Activated naive CD4-positive, alpha-beta T cell treated with Interleukin-2 at 50 U/mL for 16 hours (primary cell): ENCODE measurements around the gene MED13.

Experiments used
- DNase-seq: peaks from one replicate; pipeline ENCODE4 v3.0.0-alpha.2; 2020

Gene MED13, protein sequence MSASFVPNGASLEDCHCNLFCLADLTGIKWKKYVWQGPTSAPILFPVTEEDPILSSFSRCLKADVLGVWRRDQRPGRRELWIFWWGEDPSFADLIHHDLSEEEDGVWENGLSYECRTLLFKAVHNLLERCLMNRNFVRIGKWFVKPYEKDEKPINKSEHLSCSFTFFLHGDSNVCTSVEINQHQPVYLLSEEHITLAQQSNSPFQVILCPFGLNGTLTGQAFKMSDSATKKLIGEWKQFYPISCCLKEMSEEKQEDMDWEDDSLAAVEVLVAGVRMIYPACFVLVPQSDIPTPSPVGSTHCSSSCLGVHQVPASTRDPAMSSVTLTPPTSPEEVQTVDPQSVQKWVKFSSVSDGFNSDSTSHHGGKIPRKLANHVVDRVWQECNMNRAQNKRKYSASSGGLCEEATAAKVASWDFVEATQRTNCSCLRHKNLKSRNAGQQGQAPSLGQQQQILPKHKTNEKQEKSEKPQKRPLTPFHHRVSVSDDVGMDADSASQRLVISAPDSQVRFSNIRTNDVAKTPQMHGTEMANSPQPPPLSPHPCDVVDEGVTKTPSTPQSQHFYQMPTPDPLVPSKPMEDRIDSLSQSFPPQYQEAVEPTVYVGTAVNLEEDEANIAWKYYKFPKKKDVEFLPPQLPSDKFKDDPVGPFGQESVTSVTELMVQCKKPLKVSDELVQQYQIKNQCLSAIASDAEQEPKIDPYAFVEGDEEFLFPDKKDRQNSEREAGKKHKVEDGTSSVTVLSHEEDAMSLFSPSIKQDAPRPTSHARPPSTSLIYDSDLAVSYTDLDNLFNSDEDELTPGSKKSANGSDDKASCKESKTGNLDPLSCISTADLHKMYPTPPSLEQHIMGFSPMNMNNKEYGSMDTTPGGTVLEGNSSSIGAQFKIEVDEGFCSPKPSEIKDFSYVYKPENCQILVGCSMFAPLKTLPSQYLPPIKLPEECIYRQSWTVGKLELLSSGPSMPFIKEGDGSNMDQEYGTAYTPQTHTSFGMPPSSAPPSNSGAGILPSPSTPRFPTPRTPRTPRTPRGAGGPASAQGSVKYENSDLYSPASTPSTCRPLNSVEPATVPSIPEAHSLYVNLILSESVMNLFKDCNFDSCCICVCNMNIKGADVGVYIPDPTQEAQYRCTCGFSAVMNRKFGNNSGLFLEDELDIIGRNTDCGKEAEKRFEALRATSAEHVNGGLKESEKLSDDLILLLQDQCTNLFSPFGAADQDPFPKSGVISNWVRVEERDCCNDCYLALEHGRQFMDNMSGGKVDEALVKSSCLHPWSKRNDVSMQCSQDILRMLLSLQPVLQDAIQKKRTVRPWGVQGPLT (N-terminal part only)

DNA sequence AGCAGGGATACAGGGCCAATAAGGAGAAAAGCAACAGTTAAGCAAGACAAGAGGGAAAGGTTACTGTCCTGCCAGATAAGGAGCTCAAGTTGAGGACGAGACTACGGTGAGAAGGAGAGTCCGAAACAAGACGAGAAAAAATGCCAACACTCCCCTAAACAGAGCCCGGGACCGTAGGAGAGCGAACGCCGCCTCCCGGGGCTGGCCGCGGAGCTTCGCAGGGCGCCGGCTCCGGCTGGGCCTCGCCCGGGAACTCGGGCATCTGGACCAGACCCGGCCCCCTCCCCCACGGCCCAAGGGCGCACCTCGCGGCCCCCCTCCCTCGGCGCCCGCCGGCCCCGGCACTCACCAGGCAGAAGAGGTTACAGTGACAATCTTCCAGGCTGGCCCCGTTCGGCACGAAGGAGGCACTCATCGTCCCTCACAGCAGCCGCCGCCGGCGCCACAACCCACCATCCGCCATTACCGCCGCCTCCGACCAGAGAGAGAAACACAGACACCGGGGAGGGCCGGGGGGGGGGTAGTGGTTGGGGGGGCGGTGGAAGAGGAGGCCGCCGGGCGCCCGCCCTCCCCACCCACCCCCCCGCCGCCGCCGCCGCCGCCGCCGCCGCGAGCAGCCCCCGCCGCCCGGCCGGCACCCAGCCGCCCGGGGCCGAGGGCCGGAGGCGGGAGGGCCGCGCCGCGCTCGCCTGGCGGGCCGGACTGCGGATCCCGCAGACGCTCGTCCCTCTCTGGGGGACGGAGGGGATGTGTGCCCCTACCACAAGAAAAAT is at the start of gene MED13:
TSS of gene MED13 (minus strand) at position 488 of the 773 bp plus-strand sequence. CDS start at position 415, 73 bp downstream.
- peak; percentile 66 for DNase-seq

DNA sequence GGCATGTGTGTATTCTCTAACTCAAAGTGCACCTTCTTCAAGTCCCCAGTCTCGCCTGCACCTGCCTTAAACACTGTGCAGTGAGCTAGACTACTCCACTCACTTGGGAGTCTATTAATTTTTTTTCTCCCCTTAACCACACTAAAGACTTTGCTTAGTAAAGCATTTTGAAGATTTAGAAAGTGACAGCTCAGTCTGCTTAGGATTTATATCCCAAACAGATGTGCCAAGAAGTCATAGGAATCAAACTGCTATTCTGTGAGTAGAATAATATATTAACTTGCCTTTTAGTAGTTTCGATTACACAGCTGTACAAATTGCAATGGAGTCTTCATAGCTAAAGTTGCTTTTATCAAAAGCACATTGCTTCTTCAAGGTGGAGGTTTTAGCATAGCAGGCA is 47.2 kb upstream of the MED13 start:
- DNase-seq, result no peak

DNA sequence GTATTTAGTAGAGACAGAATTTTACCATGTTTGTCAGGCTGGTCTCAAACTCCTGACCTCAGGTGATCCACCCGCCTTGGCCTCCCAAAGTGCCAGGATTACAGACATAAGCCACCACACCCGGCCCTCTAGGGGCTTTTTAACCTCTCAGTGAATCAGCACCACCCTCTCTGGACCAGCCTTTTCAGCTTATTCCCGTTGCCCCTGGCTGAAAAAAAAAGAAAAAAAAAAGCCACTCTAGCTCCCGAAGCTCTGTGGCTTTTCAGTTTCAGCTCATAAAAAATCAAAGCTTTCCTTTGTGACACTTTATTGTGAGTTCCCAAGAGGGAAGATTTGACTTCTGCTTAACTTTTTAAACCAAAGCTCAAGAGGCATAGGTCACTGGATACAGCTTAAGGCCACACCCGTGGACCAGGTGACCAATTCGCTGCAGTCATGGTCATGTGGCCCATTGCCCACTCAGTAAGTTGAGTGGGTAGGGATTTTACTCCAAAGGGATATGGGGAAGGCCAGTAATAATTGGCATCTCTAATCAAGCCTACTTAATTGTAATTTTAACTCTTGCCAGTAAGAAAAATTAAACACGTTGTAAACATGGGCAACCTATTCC is 46.6 kb upstream of the MED13 start:
- no peak for DNase-seq

DNA sequence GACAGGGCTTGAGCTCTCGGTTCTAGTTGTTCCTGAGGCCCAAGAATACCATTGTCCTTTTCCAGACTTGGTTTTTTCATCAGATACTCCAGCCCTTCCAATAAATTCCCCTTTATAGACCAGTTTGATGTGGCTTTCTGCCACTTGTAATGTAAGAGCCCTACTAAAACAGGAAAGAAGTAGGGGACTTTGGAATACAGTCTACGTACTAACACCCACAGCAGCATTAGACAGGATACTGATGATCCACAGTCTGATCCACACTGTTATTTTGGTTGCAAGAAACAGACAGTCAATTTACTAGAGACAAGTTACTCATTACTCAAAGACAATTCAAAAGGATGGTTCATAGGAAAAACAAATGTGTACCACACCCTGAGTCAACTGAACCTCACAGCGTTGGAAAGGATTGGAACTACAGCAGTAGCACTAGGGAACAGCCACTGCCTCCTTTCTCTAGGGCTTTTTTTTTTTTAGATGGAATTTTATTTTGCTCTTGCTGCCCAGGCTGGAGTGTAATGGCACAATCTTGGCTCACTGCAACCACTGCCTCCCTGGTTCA is 45.9 kb upstream of the MED13 start:
- DNase-seq, result no peak

DNA sequence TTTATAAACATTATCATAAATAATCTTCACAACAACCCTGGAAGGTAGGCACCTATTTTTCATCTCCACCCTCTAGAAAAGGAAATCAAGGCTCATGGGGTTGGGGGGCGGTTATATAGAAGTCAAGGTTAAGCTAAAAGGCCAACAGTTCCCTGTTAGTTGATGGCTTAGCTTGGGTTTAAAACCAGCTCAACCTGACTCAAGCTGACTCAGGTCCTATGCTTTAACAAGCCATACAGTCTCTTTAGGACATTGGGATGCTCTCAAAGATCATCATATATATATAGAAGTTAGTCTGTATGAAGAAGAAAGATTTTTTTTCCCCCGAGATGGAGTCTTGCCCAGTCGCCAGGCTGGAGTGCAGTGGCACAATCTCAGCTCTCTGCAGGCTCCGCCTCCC is 44.8 kb upstream of the MED13 start:
- no peak for DNase-seq

DNA sequence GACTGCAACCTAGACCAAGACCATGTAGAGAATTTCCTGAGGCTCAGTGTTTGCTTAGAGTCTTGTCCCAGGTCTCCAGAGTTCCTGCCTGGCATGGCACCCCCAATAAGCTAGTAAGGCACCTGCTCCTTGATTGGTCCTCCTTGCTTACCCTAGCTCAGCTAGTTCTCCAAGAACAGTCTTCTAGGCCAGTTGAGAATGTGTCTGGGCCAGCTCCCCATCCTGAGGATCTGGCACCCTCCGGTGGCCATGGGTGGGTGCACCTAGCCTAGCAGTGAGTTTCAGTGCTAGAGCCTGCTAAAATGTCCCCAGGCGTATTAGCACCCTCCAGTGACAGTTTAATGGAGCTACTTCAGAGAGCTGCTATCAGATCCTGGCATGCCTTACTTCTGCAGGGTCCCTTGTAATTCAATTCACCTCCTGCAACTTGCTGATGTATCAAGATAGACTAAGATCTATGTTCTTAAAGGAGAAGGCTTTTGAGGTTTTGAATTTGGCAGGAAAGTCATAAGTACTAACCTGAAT is 44.4 kb upstream of the MED13 start:
- DNase-seq, result peak; percentile 36

DNA sequence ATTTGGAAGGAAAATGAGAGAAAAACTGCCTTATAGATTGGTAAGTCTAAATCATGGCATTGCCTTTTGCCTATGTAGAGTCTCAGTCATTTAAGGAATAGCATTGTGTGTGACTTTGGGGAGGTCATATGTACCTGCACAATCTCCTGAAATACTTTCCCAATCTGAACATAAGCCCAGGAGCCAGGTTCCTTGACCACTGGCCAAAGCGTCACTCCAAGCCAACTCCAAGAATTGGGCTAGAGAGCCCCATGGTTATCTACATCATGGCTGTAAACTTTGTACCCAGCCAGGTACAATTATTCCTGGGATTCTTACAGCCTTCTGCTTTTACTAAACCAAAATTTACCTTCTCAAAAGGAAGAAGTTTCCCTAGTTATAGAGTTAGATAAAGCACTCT is 40.8 kb upstream of the MED13 start:
- no peak for DNase-seq

DNA sequence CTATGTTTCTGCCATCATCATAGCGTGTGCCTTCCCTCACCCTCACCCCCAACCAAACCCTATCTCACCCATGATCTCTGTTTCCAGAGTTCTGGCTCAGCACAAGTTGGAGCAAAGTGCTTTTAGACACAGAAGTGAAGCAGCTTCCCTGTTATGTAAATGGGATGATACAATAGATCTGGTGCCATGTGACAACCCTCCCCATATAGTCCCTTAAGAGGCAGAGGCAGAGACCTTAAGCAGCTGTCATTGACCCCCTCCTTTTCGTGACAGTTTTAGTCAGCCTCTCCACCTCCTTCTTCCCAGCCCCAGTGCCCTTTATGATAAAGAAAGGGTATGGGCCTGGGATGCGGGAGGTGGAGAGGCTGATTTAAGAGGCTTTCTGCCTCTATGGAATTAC is 40.3 kb upstream of the MED13 start:
- no peak for DNase-seq

DNA sequence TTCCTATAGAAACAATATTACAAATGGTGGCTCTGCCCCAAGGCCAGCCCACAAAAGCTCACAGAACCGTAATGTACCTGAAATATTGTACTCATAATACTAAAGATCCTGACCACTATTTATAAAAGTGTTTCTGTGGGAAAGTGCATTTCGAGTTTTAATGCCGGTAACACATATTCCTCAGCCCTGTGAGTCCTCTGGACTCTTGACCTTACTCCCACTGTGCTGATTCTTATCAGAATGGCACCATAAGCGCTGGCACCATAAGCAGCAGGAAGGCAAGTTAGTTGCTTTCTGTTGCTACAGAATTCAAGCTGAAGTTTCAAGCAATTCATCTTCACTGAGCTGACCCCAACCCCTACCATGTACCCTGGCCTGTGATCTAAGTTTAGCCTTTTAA is 36.4 kb upstream of the MED13 start:
- no peak for DNase-seq

DNA sequence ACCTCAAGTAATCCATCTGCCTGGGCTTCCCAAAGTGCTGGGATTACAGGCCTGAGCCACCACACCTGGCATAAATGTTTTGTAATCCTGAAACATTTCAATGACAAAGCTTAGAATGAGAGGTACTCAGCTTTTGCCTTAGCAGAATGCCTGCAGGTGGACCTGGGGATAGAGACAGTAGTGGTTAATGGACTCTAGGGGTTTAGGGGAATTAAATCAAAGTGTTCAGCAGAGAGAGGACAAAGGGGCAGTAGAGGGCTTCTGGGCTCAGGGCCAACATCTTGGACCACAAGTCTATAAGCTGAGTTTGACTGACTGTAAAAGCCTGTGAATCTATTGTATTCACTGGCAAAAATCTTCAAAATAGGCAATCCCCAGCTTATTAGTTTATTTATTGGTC is 36.0 kb upstream of the MED13 start:
- no peak for DNase-seq

DNA sequence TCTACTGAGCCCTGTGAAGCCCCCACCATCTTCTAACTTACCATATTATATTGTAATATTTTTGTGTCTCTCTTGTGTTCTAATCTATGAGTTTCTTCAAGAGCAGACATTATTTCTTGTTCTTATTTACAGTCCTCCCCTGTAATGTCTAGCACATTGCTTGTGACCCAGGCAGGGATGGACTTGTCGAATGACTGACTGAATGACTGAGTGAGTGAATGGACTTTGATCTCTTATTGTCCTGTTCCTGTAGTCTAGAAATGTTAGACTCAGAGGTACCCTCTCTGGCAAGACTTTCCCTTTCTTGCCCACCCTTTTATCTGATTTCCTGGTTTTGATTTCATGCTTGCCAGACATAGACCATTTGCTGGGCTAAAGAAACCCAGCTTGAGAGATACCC is 35.0 kb upstream of the MED13 start:
- no peak for DNase-seq

DNA sequence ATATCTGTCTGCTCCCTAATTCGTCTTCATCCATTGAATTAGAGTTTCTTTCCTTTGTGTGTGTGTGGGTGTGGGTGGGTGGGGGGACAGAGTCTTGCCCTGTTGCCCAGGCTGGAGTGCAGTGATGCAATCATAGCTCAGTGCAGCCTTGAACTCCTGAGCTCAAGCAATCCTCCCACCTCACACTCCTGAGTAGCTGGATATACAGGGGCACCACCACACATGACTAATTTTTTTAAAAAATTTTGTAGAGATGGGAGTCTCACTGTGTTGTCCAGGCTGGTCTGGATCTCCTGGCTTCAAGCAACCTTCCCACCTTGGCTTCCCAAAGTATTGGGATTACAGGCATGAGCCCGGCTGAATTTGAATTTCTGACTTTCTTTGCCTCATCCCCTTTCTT is 34.5 kb upstream of the MED13 start:
- DNase-seq, result no peak

DNA sequence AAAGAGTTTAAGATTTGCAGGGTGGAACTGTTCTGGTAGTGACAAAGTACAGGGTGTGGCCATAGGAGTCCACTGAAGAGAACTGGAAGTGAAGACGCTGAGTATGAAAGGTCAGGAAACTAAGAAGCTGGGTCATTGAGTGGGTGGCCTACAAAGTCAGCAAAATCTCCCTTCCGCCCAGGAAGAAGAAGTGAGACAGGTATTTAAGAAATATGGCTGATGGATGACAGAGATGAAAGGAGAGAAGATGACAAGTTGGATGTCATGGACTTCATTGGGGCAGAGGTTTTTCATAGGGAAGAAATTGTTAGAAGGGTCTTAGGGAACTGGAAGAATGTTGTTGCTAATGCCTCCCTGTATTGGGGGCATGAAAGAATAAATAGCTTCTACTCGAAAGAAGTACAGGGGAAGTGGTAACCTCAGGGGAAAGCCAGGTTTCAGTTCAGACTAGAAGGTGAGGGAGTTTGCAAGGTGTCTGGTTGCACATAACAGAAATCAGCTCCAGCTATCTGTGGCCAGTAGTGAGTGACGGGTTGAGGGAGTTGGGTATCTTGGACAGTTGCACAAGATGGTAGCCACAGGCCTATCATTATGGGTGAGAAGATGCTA is 33.6 kb upstream of the MED13 start:
- no peak for DNase-seq

DNA sequence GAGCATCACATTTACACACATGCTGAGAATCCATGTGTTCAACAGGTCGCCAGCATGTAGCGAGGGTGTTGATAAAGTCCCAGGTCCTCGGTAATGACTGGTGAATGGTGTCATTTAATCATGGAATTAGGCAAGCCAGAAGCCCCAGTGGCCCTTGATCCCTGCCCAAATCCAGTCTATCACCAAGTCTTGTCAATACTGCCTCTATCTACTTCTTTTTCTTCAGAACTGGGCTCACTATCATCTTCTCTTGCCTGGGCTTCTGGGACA is 31.3 kb upstream of the MED13 start:
- no peak for DNase-seq

DNA sequence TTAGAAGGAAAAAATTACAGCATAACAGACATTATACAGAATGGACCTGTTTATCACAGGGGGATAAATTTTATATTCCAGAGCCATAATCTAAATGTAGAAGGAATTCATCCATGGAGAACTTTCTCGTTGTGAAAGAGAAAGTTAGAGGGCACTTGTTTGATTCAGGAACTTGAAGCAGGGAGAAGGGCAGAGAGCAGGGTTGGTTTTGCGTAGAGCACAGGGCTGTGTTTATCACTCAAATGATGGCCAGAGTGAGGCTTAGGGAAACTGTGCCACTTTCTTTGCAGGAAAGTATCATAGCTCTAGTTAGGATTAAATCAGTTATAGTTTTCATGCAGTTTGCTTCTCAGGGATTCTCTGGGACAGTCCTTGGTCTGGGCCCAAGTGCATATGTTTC is 29.1 kb upstream of the MED13 start:
- no peak for DNase-seq

DNA sequence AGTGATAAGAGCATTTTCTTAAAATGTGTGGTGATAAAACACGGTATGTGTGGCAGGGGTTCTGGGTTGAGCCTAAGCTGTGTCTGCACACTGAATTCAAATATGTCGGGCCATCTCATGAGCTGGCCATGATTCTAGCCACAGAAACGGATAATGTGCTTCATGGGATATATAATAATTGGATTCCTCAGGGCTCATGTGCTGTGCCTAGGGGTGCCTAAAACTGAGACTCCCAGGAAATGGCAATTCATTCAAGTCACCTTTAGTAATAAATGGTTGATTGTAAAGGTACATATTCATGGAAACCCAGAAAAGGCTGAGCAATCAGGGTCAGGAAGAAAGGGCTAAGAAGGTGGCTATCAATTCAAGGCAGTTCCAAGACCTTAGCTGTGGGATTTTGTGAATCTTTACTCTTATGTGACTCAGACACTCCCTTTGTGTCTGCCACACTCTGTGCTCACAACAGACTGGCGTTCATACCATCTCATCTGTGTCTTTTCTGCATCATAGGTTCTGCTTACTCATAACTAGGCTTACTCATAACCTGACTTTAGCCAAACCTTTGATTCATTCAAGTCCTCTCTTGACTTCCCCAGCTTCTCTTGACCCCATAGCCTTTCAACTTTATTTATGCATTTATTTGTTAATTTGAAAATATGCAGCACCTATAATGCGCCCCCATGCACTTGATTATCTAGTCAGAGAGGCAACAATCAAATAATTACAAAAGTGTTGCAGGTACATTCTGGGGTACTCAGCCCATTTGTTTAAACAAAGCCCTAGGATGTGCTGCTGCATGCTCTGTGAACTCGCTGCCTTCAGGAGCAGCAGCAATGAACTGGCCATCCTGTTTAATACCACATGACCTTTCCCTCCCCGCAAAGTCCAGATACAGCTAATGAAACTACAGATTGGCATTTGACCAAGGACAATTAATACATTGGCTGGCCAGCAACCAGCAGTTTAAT is 28.4 kb upstream of the MED13 start:
- DNase-seq, result no peak

DNA sequence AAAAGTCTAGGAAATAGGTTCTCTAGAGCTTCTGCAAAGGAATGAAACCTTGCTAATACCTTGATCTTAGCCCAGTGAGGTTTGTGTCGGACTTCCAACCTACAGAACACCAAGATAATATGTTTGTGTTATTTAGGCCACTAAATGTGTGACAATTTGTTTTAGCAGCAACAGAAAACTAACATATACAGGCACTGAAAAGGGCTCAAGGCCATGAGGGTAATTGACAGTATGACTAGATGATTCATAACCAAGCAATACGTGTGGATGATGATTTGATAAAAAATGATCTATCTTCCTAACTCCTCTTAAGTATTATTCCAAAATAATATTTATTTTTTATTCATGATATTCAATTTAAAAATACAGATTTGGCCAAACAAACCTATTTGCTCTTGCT is 27.7 kb upstream of the MED13 start:
- no peak for DNase-seq

DNA sequence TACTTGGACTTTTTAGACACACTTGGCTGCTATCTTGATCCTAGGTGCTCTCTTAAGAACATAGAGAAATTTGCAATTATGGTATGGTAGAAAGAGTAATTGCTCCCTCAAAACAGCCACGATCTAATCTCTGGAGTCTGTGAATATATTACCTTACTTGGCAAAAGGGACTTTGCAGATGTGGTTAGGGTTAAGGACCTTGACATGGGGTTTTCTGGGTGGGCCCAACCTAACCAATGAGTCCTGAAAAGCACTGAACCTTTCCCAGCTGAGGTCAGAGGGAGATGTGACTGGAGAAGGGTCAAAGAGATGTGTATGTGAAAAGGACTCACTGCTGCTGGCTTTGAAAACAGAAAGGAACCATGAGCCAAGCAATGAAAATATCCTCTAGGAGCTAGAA is 26.7 kb upstream of the MED13 start:
- no peak for DNase-seq

DNA sequence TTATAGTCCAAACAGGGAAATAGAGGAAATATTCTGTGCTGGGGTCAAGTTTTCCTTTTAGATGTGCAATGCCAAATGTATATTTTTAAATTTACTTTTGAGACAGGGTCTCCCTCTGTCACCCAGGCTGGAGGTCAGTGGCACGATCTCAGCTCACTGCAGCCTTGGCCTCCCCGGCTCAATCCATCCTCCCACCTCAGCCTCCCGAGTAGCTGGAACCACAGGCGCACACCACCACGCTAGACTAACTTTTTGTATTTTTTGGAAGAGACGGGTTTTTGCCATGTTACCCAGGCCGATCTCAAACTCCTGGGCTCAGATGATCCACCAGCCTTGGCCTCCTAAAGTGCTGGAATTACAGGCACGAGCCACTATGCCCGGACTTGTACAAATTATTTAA is 25.8 kb upstream of the MED13 start:
- no peak for DNase-seq
